Ishikawa (cell line): ENCODE data around the gene CYP2D6.

Experiments
- CEBPB ChIP-seq: IDR thresholded peaks from 2 replicates; pipeline ENCODE4 v1.6.1; 2012
- NFIC ChIP-seq: IDR thresholded peaks from 2 replicates; pipeline ENCODE4 v1.6.1; 2012
- TAF1 ChIP-seq: IDR thresholded peaks from 2 replicates; pipeline ENCODE4 v1.6.1; 2012; ENCODE audit warnings: low read depth, mild to moderate bottlenecking
- TEAD4 ChIP-seq: IDR thresholded peaks from 2 replicates; pipeline ENCODE4 v1.6.1; 2012
- YY1 ChIP-seq: IDR thresholded peaks from 2 replicates; pipeline ENCODE4 v1.6.1; 2012; ENCODE audit warnings: low read depth
- ZBTB7A ChIP-seq: IDR thresholded peaks from 2 replicates; pipeline ENCODE4 v1.6.1; 2012; ENCODE audit warnings: low read depth
- TF ChIP-seq, protein P1 (sequence below): IDR thresholded peaks from 2 replicates; pipeline ENCODE4 v1.6.1; 2012; ENCODE audit warnings: low read depth, mild to moderate bottlenecking
- TF ChIP-seq, protein P2 (sequence below): IDR thresholded peaks from 2 replicates; pipeline ENCODE4 v1.6.1; 2012

- TF ChIP-seq NFIC (no peak), CEBPB (no peak), TAF1 (no peak), TEAD4 (no peak), YY1 (no peak), ZBTB7A (no peak)
- TF ChIP-seq, protein P1, sequence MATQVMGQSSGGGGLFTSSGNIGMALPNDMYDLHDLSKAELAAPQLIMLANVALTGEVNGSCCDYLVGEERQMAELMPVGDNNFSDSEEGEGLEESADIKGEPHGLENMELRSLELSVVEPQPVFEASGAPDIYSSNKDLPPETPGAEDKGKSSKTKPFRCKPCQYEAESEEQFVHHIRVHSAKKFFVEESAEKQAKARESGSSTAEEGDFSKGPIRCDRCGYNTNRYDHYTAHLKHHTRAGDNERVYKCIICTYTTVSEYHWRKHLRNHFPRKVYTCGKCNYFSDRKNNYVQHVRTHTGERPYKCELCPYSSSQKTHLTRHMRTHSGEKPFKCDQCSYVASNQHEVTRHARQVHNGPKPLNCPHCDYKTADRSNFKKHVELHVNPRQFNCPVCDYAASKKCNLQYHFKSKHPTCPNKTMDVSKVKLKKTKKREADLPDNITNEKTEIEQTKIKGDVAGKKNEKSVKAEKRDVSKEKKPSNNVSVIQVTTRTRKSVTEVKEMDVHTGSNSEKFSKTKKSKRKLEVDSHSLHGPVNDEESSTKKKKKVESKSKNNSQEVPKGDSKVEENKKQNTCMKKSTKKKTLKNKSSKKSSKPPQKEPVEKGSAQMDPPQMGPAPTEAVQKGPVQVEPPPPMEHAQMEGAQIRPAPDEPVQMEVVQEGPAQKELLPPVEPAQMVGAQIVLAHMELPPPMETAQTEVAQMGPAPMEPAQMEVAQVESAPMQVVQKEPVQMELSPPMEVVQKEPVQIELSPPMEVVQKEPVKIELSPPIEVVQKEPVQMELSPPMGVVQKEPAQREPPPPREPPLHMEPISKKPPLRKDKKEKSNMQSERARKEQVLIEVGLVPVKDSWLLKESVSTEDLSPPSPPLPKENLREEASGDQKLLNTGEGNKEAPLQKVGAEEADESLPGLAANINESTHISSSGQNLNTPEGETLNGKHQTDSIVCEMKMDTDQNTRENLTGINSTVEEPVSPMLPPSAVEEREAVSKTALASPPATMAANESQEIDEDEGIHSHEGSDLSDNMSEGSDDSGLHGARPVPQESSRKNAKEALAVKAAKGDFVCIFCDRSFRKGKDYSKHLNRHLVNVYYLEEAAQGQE: no peak
- TF ChIP-seq, protein P2, sequence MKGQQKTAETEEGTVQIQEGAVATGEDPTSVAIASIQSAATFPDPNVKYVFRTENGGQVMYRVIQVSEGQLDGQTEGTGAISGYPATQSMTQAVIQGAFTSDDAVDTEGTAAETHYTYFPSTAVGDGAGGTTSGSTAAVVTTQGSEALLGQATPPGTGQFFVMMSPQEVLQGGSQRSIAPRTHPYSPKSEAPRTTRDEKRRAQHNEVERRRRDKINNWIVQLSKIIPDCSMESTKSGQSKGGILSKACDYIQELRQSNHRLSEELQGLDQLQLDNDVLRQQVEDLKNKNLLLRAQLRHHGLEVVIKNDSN: no peak
These were observed 42.7 kb upstream of the CYP2D6 start for GRCh38 chr22:42173183-42173926.
